Measurements from ENCODE around the gene GLCCI1. TPM values are rescaled to one million over a fixed set of nuclear protein-coding genes. Genes with fewer than 3 reads are reported as not detected.

GLCCI1 gene
- total and polyA plus RNA-seq, 2 donors (not counting 3 experiments of a cell fraction or from before 2014, with no cell fraction given) = 2.3 to 5.6 TPM

DNA sequence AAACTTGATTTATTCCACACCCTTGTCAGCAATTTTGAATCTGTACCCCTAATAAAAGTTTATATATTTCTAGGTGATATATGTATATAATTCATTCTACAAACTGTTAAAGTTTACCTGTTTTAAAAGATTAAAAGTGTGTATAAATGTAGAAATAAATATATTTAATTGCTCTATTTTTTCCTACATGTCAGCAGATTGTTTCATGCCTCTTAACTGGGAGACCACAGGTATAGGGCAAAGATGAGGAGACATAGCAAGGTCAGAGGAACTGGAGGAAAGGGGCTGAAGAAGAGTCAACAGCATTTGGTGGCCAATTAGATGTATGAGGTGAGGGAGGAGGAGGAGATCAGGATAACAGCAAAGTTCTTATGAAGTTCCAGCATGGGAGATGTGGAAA lies 109.8 kb downstream of the GLCCI1 start:
- Histone ChIP-seq H3K4me3 (replicated peaks in 1 of 3; ENCODE audit: insufficient read depth in 1 of 3, low read depth in 1 of 3, low read length in 3 of 3) (no peak overlapping the region), H3K9me1 (replicated peaks; ENCODE audit: control insufficient read depth, extremely low read depth, insufficient read depth, low read length) (no peaks in the 10 kb centered on the region), H3K27me3 (ENCODE audit: control insufficient read depth in 2 of 2, insufficient read depth in 2 of 2, low read length in 2 of 2) (no peaks in the 10 kb centered on the region), H3K4me1 (ENCODE audit: control insufficient read depth, extremely low read depth, insufficient read depth, low read length) (no peaks in the 10 kb centered on the region), H3K36me3 (ENCODE audit: control insufficient read depth in 2 of 2, extremely low read depth in 1 of 2, insufficient read depth in 2 of 2, low read length in 2 of 2) (no peaks in the 10 kb centered on the region), H2AFZ (ENCODE audit: low read depth, low read length) (no peak overlapping the region), H3K9ac (replicated peaks; ENCODE audit: extremely low read depth, insufficient read depth, low read length) (no peak overlapping the region), H3K27ac (ENCODE audit: insufficient read depth, low read depth, low read length) (no peak overlapping the region), H3K4me2 (ENCODE audit: insufficient read depth, low read length) (no peak overlapping the region), H4K20me1 (replicated peaks; ENCODE audit: control insufficient read depth, extremely low read depth, insufficient read depth, low read length) (no peaks in the 10 kb centered on the region), H3K9me3 (replicated peaks; ENCODE audit: control insufficient read depth, insufficient read depth, low read length) (no peaks in the 10 kb centered on the region), H3K79me2 (ENCODE audit: control insufficient read depth, insufficient read depth, low read length) (no peaks in the 10 kb centered on the region)
- CTCF ChIA-PET = no interaction called here
- FAIRE-seq (no peak), DNase-seq (ENCODE audit: low read depth, low spot score) (no peak)
- TF ChIP-seq EZH2 (IDR thresholded peaks at IDR 0.05; ENCODE audit: borderline replicate concordance, low read depth, low read length, severe bottlenecking) (no peak), POLR2AphosphoS5 (IDR thresholded peaks at IDR 0.05; ENCODE audit: insufficient read depth, low read depth, low read length) (no peak), JUN (IDR thresholded peaks at IDR 0.05; ENCODE audit: borderline replicate concordance, insufficient read depth, insufficient read length, low read depth) (no peak), MYC (IDR thresholded peaks at IDR 0.05; ENCODE audit: low read depth, low read length) (no peak), POLR2A (IDR thresholded peaks at IDR 0.05; ENCODE audit: low read depth, low read length) (no peak)
- TF ChIP-seq, protein P1, sequence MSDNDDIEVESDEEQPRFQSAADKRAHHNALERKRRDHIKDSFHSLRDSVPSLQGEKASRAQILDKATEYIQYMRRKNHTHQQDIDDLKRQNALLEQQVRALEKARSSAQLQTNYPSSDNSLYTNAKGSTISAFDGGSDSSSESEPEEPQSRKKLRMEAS (IDR thresholded peaks at IDR 0.05; ENCODE audit: insufficient read depth, insufficient read length) = no peak
- TF ChIP-seq, protein P2, sequence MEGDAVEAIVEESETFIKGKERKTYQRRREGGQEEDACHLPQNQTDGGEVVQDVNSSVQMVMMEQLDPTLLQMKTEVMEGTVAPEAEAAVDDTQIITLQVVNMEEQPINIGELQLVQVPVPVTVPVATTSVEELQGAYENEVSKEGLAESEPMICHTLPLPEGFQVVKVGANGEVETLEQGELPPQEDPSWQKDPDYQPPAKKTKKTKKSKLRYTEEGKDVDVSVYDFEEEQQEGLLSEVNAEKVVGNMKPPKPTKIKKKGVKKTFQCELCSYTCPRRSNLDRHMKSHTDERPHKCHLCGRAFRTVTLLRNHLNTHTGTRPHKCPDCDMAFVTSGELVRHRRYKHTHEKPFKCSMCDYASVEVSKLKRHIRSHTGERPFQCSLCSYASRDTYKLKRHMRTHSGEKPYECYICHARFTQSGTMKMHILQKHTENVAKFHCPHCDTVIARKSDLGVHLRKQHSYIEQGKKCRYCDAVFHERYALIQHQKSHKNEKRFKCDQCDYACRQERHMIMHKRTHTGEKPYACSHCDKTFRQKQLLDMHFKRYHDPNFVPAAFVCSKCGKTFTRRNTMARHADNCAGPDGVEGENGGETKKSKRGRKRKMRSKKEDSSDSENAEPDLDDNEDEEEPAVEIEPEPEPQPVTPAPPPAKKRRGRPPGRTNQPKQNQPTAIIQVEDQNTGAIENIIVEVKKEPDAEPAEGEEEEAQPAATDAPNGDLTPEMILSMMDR (IDR thresholded peaks at IDR 0.05; ENCODE audit: extremely low read depth in 1 of 2, insufficient read depth in 1 of 2, low read depth in 1 of 2, low read length in 2 of 2) = no peak
- dilution Hi-C loops (cut with MboI; ENCODE audit: extremely low pct_ligation_motif_present, low sequenced_read_pairs) (no loop called here), intact Hi-C loops (cut with micrococcal nuclease) (no loop called here)
- POLR2A ChIA-PET = no interaction called here
- no TSS peak for BruUV-seq (replicated peaks)
